HepG2 (cell line): ENCODE data around the gene EVPLL. TPM values are rescaled to one million over a fixed set of nuclear protein-coding genes. Genes with fewer than 3 reads are reported as not detected.

Experiments used
- AKAP8 ChIP-seq: sonication (generic); formaldehyde crosslinking; IDR thresholded peaks from 2 replicates; pipeline ENCODE4 v1.5.1; 2020; ENCODE audit warnings: mild to moderate bottlenecking, missing genetic modification reagents
- ARNTL ChIP-seq: sonication (generic); formaldehyde crosslinking; IDR thresholded peaks from 2 replicates; pipeline ENCODE4 v1.4.0; 2020; ENCODE audit warnings: mild to moderate bottlenecking, missing genetic modification reagents
- CENPT ChIP-seq: sonication (generic); formaldehyde crosslinking; IDR thresholded peaks from 2 replicates; pipeline ENCODE4 v1.8.0; 2022; ENCODE audit warnings: low read depth, mild to moderate bottlenecking, moderate library complexity, missing genetic modification reagents
- FOXO1 ChIP-seq: sonication (generic); formaldehyde crosslinking; IDR thresholded peaks from 2 replicates; pipeline ENCODE4 v1.4.0; 2020; ENCODE audit warnings: missing genetic modification reagents
- MAFG ChIP-seq: sonication (generic); formaldehyde crosslinking; IDR thresholded peaks from 2 replicates; pipeline ENCODE4 v1.5.1; 2020; ENCODE audit warnings: mild to moderate bottlenecking, missing genetic modification reagents
- SP140L ChIP-seq: sonication (generic); formaldehyde crosslinking; IDR thresholded peaks from 2 replicates; pipeline ENCODE4 v1.4.0; 2020; ENCODE audit warnings: missing genetic modification reagents, borderline replicate concordance
- SP2 ChIP-seq: sonication (generic); formaldehyde crosslinking; IDR thresholded peaks from 2 replicates; pipeline ENCODE4 v1.5.1; 2020; ENCODE audit warnings: mild to moderate bottlenecking, missing genetic modification reagents
- XBP1 ChIP-seq: sonication (generic); formaldehyde crosslinking; IDR thresholded peaks from 2 replicates; pipeline ENCODE4 v1.5.0; 2020; ENCODE audit warnings: missing genetic modification reagents
- ZBTB20 ChIP-seq: sonication (generic); formaldehyde crosslinking; IDR thresholded peaks from 2 replicates; pipeline ENCODE4 v1.8.1; 2023; ENCODE audit warnings: missing genetic modification reagents, low read depth, mild to moderate bottlenecking, borderline replicate concordance
- ZBTB7B ChIP-seq: sonication (generic); formaldehyde crosslinking; IDR thresholded peaks from 2 replicates; pipeline ENCODE4 v1.4.0; 2020; ENCODE audit warnings: missing genetic modification reagents
- ZC3H4 ChIP-seq: sonication (generic); formaldehyde crosslinking; IDR thresholded peaks from 2 replicates; pipeline ENCODE4 v1.4.0; 2020; ENCODE audit warnings: missing genetic modification reagents, borderline replicate concordance
- ZFP36L2 ChIP-seq: sonication (generic); formaldehyde crosslinking; IDR thresholded peaks from 2 replicates; pipeline ENCODE4 v1.4.0; 2020; ENCODE audit warnings: missing genetic modification reagents
- ZNF230 ChIP-seq: sonication (generic); formaldehyde crosslinking; IDR thresholded peaks from 2 replicates; pipeline ENCODE4 v1.4.0; 2020; ENCODE audit warnings: mild to moderate bottlenecking, missing genetic modification reagents
- ZNF282 ChIP-seq: fragments of 450-650 bp; IDR thresholded peaks from 2 replicates; pipeline ENCODE4 v1.6.1; 2018; ENCODE audit not compliant: partially characterized antibody
- ZNF432 ChIP-seq: sonication (generic); formaldehyde crosslinking; IDR thresholded peaks from 2 replicates; pipeline ENCODE4 v1.5.0; 2020; ENCODE audit warnings: missing genetic modification reagents, mild to moderate bottlenecking, borderline replicate concordance
- ZNF549 ChIP-seq: sonication (generic); formaldehyde crosslinking; IDR thresholded peaks from 2 replicates; pipeline ENCODE4 v1.5.0; 2020; ENCODE audit warnings: missing genetic modification reagents
- ZNF570 ChIP-seq: sonication (generic); formaldehyde crosslinking; IDR thresholded peaks from 2 replicates; pipeline ENCODE4 v1.4.0; 2020; ENCODE audit warnings: mild to moderate bottlenecking, missing genetic modification reagents, borderline replicate concordance
- ZNF660 ChIP-seq: sonication (generic); formaldehyde crosslinking; IDR thresholded peaks from 2 replicates; pipeline ENCODE4 v1.5.1; 2020; ENCODE audit warnings: mild to moderate bottlenecking, low read depth, missing genetic modification reagents, borderline replicate concordance
- ZNF776 ChIP-seq: sonication (generic); formaldehyde crosslinking; IDR thresholded peaks from 2 replicates; pipeline ENCODE4 v1.4.0; 2020; ENCODE audit warnings: mild to moderate bottlenecking, missing genetic modification reagents
- polyA plus RNA-seq, 8 experiments: library from polyadenylated mRNA; depleted of rRNA in 3 of 8; stranded (reverse) in 7 of 8; unstranded in 1 of 8; fragments of >200 nt; fragmentation: Illumina TruSeq in 4 of 8; extraction: Trizol in 4 of 8; gene quantifications; 2 replicates each; pipeline versions ENCODE4 v1.2.1 to v1.2.3, GENCODE V29; 2011 to 2016; ENCODE audit warnings: low read depth in 4 of 8, missing spikeins in 1 of 8, mixed read lengths in 1 of 8; ENCODE audit not compliant: insufficient read depth in 1 of 8
- total RNA-seq, 5 experiments: library from RNA; depleted of rRNA; stranded (reverse); fragments of >200 nt; fragmentation: Illumina TruSeq; extraction: Trizol; gene quantifications; 2 replicates each; pipeline ENCODE4 v1.2.3, GENCODE V29; 2016; ENCODE audit warnings: low read depth in 1 of 5
- TF ChIP-seq, protein P1 (sequence below): sonication (generic); formaldehyde crosslinking; IDR thresholded peaks from 2 replicates; pipeline ENCODE4 v1.8.0; 2022; ENCODE audit warnings: missing genetic modification reagents, mild to moderate bottlenecking, inconsistent platforms, borderline replicate concordance
- TF ChIP-seq, protein P2 (sequence below): sonication (generic); formaldehyde crosslinking; IDR thresholded peaks from 2 replicates; pipeline ENCODE4 v1.9.0; 2021; ENCODE audit warnings: missing genetic modification reagents, mild to moderate bottlenecking, borderline replicate concordance
- TF ChIP-seq, protein P3 (sequence below): sonication (generic); formaldehyde crosslinking; IDR thresholded peaks from 2 replicates; pipeline ENCODE4 v1.5.0; 2020; ENCODE audit warnings: missing genetic modification reagents

EVPLL gene
- total and polyA plus RNA-seq, 2 of the 13 experiments (the other 11 are each of a cell fraction or from before 2014, with no cell fraction given) = 0.07 TPM; not detected in 1

DNA sequence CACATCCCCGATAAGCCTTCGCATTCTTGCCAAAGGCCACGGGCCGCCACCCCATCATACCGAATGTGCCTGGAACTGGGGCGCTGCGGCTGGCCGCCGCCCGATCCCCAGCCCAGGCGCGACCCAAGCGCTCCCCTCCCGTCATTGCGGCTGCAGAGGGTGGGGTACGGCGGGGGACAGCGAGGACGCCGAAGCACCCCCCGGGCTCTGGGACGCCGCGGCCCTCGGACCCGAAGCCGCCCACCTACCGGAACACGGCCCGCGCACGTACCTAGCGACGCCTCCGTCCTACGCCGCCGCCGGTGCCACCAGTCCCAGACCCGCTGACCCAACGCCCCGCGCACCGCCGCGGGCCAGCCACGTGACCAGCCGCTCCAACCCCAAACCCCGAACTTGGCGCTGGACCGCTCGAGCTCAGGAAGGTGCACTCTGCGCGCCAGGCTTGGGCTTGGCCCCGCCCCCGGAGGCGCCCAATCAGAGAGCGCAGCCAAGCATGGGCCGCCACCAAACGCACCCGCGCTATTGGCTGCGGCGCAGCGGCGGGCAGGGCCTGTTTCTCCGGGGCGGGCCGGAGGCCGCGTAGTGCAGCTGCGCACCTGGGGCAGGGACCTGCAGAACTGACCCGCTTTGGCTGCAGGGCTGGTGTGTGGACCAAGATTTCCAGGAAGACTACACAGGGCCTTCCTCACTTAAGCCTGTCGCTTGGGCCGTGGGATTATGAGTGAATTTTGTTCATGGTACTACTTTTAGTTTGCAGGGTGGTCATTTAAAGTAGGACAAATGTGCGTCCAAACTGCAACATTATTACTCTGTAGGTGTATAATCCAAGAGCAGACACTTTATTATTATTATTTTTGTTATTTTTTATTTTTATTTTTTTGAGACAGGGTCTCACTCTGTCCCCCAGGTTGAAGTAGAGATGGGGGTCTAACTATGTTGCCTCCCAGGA lies 14.2 kb upstream of the EVPLL start, which contains the start of gene SHMT1 (continued):
- TF ChIP-seq ZNF230 (CRISPR knock-in tag) = no peak
- TF ChIP-seq ZBTB7B (CRISPR knock-in tag) = no peak
- peak; percentile 93 for TF ChIP-seq ARNTL (CRISPR knock-in tag)
- TF ChIP-seq SP2 (CRISPR knock-in tag) = peak; percentile 83
- TF ChIP-seq ZNF660 (CRISPR knock-in tag) = no peak
- TF ChIP-seq, protein P1, sequence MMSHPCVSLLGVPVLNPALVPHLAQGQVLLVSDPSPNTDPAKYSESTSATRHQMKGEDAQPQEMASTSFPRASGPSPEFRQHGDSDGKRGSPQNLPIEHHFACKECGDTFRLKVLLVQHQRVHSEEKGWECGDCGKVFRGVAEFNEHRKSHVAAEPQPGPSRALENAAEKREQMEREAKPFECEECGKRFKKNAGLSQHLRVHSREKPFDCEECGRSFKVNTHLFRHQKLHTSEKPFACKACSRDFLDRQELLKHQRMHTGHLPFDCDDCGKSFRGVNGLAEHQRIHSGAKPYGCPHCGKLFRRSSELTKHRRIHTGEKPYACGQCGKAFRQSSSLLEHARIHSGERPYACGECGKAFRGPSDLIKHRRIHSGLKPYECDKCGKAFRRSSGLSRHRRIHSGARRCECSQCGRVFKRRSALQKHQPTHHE (CRISPR knock-in tag) = peak; percentile 79; the same call in 1 of the 2 replicates
- TF ChIP-seq, protein P2, sequence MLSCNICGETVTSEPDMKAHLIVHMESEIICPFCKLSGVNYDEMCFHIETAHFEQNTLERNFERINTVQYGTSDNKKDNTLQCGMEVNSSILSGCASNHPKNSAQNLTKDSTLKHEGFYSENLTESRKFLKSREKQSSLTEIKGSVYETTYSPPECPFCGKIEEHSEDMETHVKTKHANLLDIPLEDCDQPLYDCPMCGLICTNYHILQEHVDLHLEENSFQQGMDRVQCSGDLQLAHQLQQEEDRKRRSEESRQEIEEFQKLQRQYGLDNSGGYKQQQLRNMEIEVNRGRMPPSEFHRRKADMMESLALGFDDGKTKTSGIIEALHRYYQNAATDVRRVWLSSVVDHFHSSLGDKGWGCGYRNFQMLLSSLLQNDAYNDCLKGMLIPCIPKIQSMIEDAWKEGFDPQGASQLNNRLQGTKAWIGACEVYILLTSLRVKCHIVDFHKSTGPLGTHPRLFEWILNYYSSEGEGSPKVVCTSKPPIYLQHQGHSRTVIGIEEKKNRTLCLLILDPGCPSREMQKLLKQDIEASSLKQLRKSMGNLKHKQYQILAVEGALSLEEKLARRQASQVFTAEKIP (CRISPR knock-in tag) = no peak
- TF ChIP-seq FOXO1 (CRISPR knock-in tag) = no peak
- peak; percentile 84; the same call in 1 of the 2 replicates for TF ChIP-seq AKAP8 (CRISPR knock-in tag)
- no peak for TF ChIP-seq SP140L (CRISPR knock-in tag)
- TF ChIP-seq ZNF549 = no peak
- TF ChIP-seq ZC3H4 (CRISPR knock-in tag) = no peak
- no peak for TF ChIP-seq CENPT (CRISPR knock-in tag)
- TF ChIP-seq ZFP36L2 (CRISPR knock-in tag) = no peak
- TF ChIP-seq ZNF570 = no peak
- no peak for TF ChIP-seq ZNF282
- TF ChIP-seq ZNF432 (CRISPR knock-in tag) = no peak
- TF ChIP-seq, protein P3, sequence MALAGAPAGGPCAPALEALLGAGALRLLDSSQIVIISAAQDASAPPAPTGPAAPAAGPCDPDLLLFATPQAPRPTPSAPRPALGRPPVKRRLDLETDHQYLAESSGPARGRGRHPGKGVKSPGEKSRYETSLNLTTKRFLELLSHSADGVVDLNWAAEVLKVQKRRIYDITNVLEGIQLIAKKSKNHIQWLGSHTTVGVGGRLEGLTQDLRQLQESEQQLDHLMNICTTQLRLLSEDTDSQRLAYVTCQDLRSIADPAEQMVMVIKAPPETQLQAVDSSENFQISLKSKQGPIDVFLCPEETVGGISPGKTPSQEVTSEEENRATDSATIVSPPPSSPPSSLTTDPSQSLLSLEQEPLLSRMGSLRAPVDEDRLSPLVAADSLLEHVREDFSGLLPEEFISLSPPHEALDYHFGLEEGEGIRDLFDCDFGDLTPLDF = peak; percentile 93
- TF ChIP-seq ZBTB20 (CRISPR knock-in tag) = no peak
- no peak for TF ChIP-seq XBP1 (CRISPR knock-in tag)
- no peak for TF ChIP-seq MAFG (CRISPR knock-in tag)
- peak; percentile 80 for TF ChIP-seq ZNF776 (CRISPR knock-in tag)
